ENCODE results near the gene RBM39. TPM values are rescaled to one million over a fixed set of nuclear protein-coding genes. Genes with fewer than 3 reads are reported as not detected.

Gene RBM39
- total and polyA plus RNA-seq, 2 of the 13 experiments (the other 11 are each of a cell fraction or from before 2014, with no cell fraction given) = 788 to 920 TPM

- TF ChIP-seq, protein P1, sequence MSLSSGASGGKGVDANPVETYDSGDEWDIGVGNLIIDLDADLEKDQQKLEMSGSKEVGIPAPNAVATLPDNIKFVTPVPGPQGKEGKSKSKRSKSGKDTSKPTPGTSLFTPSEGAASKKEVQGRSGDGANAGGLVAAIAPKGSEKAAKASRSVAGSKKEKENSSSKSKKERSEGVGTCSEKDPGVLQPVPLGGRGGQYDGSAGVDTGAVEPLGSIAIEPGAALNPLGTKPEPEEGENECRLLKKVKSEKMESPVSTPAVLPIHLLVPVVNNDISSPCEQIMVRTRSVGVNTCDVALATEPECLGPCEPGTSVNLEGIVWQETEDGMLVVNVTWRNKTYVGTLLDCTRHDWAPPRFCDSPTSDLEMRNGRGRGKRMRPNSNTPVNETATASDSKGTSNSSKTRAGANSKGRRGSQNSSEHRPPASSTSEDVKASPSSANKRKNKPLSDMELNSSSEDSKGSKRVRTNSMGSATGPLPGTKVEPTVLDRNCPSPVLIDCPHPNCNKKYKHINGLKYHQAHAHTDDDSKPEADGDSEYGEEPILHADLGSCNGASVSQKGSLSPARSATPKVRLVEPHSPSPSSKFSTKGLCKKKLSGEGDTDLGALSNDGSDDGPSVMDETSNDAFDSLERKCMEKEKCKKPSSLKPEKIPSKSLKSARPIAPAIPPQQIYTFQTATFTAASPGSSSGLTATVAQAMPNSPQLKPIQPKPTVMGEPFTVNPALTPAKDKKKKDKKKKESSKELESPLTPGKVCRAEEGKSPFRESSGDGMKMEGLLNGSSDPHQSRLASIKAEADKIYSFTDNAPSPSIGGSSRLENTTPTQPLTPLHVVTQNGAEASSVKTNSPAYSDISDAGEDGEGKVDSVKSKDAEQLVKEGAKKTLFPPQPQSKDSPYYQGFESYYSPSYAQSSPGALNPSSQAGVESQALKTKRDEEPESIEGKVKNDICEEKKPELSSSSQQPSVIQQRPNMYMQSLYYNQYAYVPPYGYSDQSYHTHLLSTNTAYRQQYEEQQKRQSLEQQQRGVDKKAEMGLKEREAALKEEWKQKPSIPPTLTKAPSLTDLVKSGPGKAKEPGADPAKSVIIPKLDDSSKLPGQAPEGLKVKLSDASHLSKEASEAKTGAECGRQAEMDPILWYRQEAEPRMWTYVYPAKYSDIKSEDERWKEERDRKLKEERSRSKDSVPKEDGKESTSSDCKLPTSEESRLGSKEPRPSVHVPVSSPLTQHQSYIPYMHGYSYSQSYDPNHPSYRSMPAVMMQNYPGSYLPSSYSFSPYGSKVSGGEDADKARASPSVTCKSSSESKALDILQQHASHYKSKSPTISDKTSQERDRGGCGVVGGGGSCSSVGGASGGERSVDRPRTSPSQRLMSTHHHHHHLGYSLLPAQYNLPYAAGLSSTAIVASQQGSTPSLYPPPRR (CRISPR knock-in tag; IDR thresholded peaks at IDR 0.05; ENCODE audit: borderline replicate concordance) = no peak
- TF ChIP-seq REXO4 (CRISPR knock-in tag; IDR thresholded peaks at IDR 0.05; ENCODE audit: borderline replicate concordance) (no peak), IRF2 (CRISPR knock-in tag; IDR thresholded peaks at IDR 0.05) (no peak; the same call in 1 of the 2 replicates), MXI1 (IDR thresholded peaks at IDR 0.05; ENCODE audit: borderline replicate concordance, low read depth, low read length) (no peak), ZNF670 (CRISPR knock-in tag; IDR thresholded peaks at IDR 0.05; ENCODE audit: borderline replicate concordance) (no peak), ZNF335 (CRISPR knock-in tag; IDR thresholded peaks at IDR 0.05) (0 out of 2 replicates have a peak, but pooled peaks have one; percentile 2), ZNF20 (CRISPR knock-in tag; IDR thresholded peaks at IDR 0.05) (no peak), TFAP4 (IDR thresholded peaks at IDR 0.05; ENCODE audit: borderline replicate concordance, low read depth) (peak; percentile 6; the same call in 1 of the 2 replicates), SP1 (IDR thresholded peaks at IDR 0.05) (no peak), SP1 (CRISPR knock-in tag; IDR thresholded peaks at IDR 0.05) (no peak), SIX1 (CRISPR knock-in tag; IDR thresholded peaks at IDR 0.05; ENCODE audit: borderline replicate concordance) (peak; percentile 71), DPF2 (CRISPR knock-in tag; IDR thresholded peaks at IDR 0.05; ENCODE audit: borderline replicate concordance, low read depth) (no peak), HIVEP1 (CRISPR knock-in tag; IDR thresholded peaks at IDR 0.05) (peak; percentile 81), ZNF543 (CRISPR knock-in tag; IDR thresholded peaks at IDR 0.05) (no peak), ZNF430 (CRISPR knock-in tag; IDR thresholded peaks at IDR 0.05) (no peak), RARG (CRISPR knock-in tag; IDR thresholded peaks at IDR 0.05; ENCODE audit: low read depth) (no peak), KLF6 (CRISPR knock-in tag; IDR thresholded peaks at IDR 0.05) (peak; percentile 49; the same call in 1 of the 2 replicates), KLF9 (CRISPR knock-in tag; IDR thresholded peaks at IDR 0.05; ENCODE audit: low read depth) (no peak), RFX3 (CRISPR knock-in tag; IDR thresholded peaks at IDR 0.05) (peak; percentile 33)
- TF ChIP-seq, protein P2, sequence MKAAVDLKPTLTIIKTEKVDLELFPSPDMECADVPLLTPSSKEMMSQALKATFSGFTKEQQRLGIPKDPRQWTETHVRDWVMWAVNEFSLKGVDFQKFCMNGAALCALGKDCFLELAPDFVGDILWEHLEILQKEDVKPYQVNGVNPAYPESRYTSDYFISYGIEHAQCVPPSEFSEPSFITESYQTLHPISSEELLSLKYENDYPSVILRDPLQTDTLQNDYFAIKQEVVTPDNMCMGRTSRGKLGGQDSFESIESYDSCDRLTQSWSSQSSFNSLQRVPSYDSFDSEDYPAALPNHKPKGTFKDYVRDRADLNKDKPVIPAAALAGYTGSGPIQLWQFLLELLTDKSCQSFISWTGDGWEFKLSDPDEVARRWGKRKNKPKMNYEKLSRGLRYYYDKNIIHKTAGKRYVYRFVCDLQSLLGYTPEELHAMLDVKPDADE (CRISPR knock-in tag; IDR thresholded peaks at IDR 0.05) = no peak
- TF ChIP-seq, protein P3, sequence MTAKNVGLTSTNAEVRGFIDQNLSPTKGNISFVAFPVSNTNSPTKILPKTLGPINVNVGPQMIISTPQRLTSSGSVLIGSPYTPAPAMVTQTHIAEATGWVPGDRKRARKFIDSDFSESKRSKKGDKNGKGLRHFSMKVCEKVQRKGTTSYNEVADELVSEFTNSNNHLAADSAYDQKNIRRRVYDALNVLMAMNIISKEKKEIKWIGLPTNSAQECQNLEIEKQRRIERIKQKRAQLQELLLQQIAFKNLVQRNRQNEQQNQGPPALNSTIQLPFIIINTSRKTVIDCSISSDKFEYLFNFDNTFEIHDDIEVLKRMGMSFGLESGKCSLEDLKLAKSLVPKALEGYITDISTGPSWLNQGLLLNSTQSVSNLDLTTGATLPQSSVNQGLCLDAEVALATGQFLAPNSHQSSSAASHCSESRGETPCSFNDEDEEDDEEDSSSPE (CRISPR knock-in tag; IDR thresholded peaks at IDR 0.05) = no peak
- TF ChIP-seq, protein P4, sequence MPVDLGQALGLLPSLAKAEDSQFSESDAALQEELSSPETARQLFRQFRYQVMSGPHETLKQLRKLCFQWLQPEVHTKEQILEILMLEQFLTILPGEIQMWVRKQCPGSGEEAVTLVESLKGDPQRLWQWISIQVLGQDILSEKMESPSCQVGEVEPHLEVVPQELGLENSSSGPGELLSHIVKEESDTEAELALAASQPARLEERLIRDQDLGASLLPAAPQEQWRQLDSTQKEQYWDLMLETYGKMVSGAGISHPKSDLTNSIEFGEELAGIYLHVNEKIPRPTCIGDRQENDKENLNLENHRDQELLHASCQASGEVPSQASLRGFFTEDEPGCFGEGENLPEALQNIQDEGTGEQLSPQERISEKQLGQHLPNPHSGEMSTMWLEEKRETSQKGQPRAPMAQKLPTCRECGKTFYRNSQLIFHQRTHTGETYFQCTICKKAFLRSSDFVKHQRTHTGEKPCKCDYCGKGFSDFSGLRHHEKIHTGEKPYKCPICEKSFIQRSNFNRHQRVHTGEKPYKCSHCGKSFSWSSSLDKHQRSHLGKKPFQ (CRISPR knock-in tag; IDR thresholded peaks at IDR 0.05; ENCODE audit: insufficient replicate concordance) = no peak
These were observed 44.3 kb downstream of the RBM39 start (continued) for GRCh38 chr20:35697696-35698297.
